Ishikawa (cell line): Measurements from ENCODE around the gene TXNRD1.

ENCODE experiments used
- CEBPB ChIP-seq: IDR thresholded peaks from 2 replicates; pipeline ENCODE4 v1.6.1; 2012
- CREB1 ChIP-seq: IDR thresholded peaks from 2 replicates; pipeline ENCODE4 v1.6.1; 2012; ENCODE audit warnings: low read depth
- EGR1 ChIP-seq: IDR thresholded peaks from 2 replicates; pipeline ENCODE4 v1.6.1; 2012
- EP300 ChIP-seq: IDR thresholded peaks from 2 replicates; pipeline ENCODE4 v1.6.1; 2012; ENCODE audit warnings: borderline replicate concordance
- FOXM1 ChIP-seq: IDR thresholded peaks from 2 replicates; pipeline ENCODE4 v1.6.1; 2012; ENCODE audit warnings: low read depth, borderline replicate concordance
- NFIC ChIP-seq: IDR thresholded peaks from 2 replicates; pipeline ENCODE4 v1.6.1; 2012
- RAD21 ChIP-seq: IDR thresholded peaks from 2 replicates; pipeline ENCODE4 v1.6.1; 2012; ENCODE audit warnings: low read depth
- TAF1 ChIP-seq: IDR thresholded peaks from 2 replicates; pipeline ENCODE4 v1.6.1; 2012; ENCODE audit warnings: low read depth, mild to moderate bottlenecking
- TCF12 ChIP-seq: IDR thresholded peaks from 2 replicates; pipeline ENCODE4 v1.6.1; 2012; ENCODE audit warnings: low read depth
- TEAD4 ChIP-seq: IDR thresholded peaks from 2 replicates; pipeline ENCODE4 v1.6.1; 2012
- YY1 ChIP-seq: IDR thresholded peaks from 2 replicates; pipeline ENCODE4 v1.6.1; 2012; ENCODE audit warnings: low read depth
- ZBTB7A ChIP-seq: IDR thresholded peaks from 2 replicates; pipeline ENCODE4 v1.6.1; 2012; ENCODE audit warnings: low read depth
- TF ChIP-seq, protein P1 (sequence below): IDR thresholded peaks from 2 replicates; pipeline ENCODE4 v1.6.1; 2012
- TF ChIP-seq, protein P2 (sequence below): IDR thresholded peaks from 2 replicates; pipeline ENCODE4 v1.6.1; 2012
- TF ChIP-seq, protein P3 (sequence below): IDR thresholded peaks from 2 replicates; pipeline ENCODE4 v1.6.1; 2012; ENCODE audit warnings: low read depth, mild to moderate bottlenecking

Gene TXNRD1

DNA sequence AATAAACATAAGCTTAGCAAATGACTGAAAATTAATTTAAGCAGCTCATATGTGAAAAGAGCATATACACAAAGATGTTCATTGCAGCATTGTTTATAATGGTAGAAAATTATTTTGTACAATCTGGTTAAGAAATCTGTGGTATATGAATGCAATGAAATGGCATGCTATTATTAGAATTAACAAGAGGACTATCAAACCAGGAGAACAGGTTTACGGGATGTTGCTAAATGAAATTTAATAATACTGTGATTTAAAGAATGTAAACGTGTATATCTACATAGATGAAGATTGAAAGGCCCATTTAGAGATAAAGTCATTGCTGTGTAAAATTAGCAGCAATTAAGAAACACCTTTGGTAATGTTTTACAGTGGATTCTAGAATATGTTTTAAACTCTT lies 158.5 kb downstream of the TXNRD1 start:
- TF ChIP-seq, protein P1, sequence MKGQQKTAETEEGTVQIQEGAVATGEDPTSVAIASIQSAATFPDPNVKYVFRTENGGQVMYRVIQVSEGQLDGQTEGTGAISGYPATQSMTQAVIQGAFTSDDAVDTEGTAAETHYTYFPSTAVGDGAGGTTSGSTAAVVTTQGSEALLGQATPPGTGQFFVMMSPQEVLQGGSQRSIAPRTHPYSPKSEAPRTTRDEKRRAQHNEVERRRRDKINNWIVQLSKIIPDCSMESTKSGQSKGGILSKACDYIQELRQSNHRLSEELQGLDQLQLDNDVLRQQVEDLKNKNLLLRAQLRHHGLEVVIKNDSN: no peak
- TF ChIP-seq EGR1 (no peak), RAD21 (no peak), FOXM1 (no peak), TEAD4 (no peak)
- TF ChIP-seq, protein P2, sequence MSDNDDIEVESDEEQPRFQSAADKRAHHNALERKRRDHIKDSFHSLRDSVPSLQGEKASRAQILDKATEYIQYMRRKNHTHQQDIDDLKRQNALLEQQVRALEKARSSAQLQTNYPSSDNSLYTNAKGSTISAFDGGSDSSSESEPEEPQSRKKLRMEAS: no peak

DNA sequence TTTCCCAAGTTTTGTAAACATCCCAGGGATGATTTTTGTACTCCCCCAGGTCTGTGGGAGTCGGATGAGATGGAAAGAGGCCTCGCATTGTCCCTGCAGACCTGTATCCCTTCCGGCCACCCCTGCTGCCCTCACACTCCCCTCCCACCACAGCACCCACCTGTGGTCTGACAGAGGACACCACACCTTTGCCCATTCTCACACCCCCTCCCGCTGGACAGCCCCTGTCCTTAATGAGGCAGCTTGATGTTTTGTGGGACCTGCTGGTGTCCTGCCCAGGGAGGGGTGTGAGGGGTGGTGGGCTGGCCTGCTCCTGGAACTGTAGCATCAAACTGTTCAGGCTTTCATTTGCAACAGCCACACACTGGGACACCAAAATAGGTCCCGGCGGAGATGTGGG lies 159.2 kb downstream of the TXNRD1 start:
- TF ChIP-seq EP300: no peak

DNA sequence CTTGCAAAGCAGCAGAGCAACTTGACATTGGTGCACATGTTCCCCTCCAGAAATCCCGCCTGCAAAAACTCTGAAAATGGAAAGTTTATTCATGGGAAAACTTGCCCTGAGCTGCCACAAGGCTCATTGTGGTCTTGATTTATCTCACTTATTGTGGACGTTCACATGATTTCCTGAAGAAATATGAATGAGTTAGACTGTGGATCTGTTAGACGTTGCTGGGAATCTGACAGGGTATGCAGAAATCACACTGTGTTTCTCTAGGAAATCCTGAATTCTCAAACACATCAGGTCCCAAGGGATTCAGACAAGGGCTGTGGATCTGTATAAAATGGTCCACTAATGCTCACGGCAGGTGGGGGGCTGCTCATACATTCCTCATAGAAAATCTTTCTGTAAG lies 160.2 kb downstream of the TXNRD1 start:
- no peak for TF ChIP-seq RAD21
- no peak for TF ChIP-seq TAF1
- no peak for TF ChIP-seq CEBPB
- TF ChIP-seq EGR1: no peak
- TF ChIP-seq, protein P3, sequence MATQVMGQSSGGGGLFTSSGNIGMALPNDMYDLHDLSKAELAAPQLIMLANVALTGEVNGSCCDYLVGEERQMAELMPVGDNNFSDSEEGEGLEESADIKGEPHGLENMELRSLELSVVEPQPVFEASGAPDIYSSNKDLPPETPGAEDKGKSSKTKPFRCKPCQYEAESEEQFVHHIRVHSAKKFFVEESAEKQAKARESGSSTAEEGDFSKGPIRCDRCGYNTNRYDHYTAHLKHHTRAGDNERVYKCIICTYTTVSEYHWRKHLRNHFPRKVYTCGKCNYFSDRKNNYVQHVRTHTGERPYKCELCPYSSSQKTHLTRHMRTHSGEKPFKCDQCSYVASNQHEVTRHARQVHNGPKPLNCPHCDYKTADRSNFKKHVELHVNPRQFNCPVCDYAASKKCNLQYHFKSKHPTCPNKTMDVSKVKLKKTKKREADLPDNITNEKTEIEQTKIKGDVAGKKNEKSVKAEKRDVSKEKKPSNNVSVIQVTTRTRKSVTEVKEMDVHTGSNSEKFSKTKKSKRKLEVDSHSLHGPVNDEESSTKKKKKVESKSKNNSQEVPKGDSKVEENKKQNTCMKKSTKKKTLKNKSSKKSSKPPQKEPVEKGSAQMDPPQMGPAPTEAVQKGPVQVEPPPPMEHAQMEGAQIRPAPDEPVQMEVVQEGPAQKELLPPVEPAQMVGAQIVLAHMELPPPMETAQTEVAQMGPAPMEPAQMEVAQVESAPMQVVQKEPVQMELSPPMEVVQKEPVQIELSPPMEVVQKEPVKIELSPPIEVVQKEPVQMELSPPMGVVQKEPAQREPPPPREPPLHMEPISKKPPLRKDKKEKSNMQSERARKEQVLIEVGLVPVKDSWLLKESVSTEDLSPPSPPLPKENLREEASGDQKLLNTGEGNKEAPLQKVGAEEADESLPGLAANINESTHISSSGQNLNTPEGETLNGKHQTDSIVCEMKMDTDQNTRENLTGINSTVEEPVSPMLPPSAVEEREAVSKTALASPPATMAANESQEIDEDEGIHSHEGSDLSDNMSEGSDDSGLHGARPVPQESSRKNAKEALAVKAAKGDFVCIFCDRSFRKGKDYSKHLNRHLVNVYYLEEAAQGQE: no peak
- no peak for TF ChIP-seq TEAD4
- no peak for TF ChIP-seq YY1
- TF ChIP-seq ZBTB7A: no peak
- TF ChIP-seq NFIC: no peak
- no peak for TF ChIP-seq TCF12
- TF ChIP-seq CREB1: no peak
- TF ChIP-seq, protein P1: no peak
- TF ChIP-seq, protein P2: no peak
- no peak for TF ChIP-seq FOXM1
- TF ChIP-seq EP300: no peak

DNA sequence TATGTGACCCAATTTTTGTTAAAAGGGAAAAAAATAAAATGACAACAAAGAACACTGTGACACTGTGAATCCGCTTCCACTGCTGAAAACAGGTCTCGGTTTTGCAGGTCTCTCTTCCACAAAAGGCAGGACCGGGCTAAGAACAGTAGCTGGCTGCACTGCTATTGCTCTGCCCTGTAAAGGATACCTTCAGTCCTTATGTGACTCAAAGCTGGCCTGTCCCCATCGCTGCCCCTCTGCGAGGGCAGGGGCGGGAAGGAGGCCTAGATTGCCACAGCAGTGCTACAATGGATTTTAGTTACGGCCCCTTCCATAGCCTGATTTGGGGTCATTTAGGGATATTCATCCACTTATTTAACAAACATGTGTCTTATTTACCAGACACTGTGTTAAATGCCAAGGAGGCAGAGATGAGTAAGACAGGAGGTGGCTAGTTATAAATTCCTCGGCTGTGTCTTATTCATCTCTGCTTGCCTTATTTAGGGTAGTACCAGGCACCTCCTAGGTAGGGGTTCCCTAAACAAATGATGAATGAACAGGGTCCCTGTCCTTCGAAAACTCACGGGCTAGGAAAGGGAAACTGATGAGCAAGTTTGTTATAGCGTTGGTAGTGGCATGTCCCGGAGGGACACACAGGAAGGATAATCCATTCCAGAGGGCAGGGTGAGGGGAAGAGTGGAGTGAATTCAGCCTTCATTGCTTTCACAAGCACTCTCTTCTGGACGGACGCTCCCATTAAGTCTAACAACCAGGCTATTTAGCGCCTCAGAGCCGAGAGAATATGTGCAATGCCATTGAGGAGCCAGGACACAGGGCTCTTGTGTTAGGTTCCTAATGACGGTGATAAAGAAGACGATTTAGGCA lies 161.3 kb downstream of the TXNRD1 start:
- no peak for TF ChIP-seq RAD21
- no peak for TF ChIP-seq CEBPB
- TF ChIP-seq TEAD4: no peak
- TF ChIP-seq TCF12: no peak

DNA sequence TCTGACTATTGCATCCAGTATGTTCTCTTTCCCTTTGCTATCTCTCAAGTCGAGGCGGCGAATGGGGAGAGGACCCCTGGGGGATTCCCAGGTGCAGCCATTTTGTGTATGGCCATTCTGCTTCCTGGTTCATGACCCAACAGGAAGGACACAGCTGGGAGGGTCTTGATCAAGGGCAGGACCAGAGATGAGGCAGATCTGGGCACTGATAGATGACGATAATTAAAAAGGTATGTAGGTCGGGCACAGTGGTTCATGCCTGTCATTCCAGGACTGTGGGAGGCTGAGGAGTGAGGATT lies 161.9 kb downstream of the TXNRD1 start:
- no peak for TF ChIP-seq EGR1
- TF ChIP-seq CEBPB: no peak
- no peak for TF ChIP-seq TCF12
- no peak for TF ChIP-seq NFIC
- TF ChIP-seq RAD21: no peak
- no peak for TF ChIP-seq CREB1

DNA sequence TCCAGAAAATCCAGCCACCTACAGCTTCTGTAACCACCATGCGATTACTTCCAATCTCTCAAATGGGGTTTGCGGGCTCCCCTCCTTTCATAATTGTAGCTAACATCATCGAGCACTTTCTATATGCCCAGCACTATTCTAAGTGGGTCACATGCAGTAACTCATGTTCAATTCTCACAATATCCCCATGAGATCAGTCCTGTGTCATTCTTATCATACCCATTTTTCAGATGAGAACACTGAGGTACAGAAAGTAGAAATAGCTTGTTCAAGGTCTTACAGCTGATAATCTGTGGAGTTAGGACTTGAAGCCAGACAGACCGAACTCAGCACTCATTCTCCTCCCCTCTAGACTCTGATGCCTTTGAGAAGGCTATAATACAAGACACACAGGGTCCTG lies 162.8 kb downstream of the TXNRD1 start:
- TF ChIP-seq, protein P1: no peak
- TF ChIP-seq TCF12 (no peak), ZBTB7A (no peak), EGR1 (no peak), RAD21 (no peak), FOXM1 (no peak), CEBPB (no peak), TAF1 (no peak), TEAD4 (no peak), NFIC (no peak), YY1 (no peak), EP300 (no peak), CREB1 (no peak)
- TF ChIP-seq, protein P3: no peak
- TF ChIP-seq, protein P2: no peak
